ENCODE results near the gene RFC4. TPM values are rescaled to one million over a fixed set of nuclear protein-coding genes. Genes with fewer than 3 reads are reported as not detected.

RFC4 gene
- total RNA-seq, result 10 to 100 TPM; 54.7 to 58.5 TPM

GRCh38 chr3:186806089-186807055 is at the start of gene RFC4:
Gene RFC4 (minus strand): TSS chr3:186806482. CDS start chr3:186804713, 1,769 bp downstream.

GRCh38 chr3:186842426-186843038 is 36.2 kb upstream of the RFC4 start, which contains the start of gene ADIPOQ:
Gene ADIPOQ (plus strand): TSS chr3:186842710. CDS start chr3:186853059, 10,349 bp downstream.

GRCh38 chr3:186783058-186783730 is 23.1 kb downstream of the RFC4 start, which contains the start of gene EIF4A2:
Gene EIF4A2 (plus strand): TSS chr3:186783577. CDS start chr3:186783611, 34 bp downstream.

Small RNAs within 50 kb of the gene (microRNA-seq; reads per million reads assigned to microRNA genes)
- gene MIR1248 (ENCODE audit: borderline microRNAs expressed, borderline replicate concordance), result 6.3 reads per million, percentile 34 among the genes with 10 or more reads in this experiment

Other genes with a start within 250 kb of the RFC4 start
- gene TBCCD1, start 239.1 kb downstream of the RFC4 start, total RNA-seq, result 10 to 100 TPM; 13.1 to 14.4 TPM
- 10 to 100 TPM; 42.0 to 45.6 TPM for gene DNAJB11, start 235.8 kb downstream of the RFC4 start, total RNA-seq
- gene AHSG, start 193.4 kb downstream of the RFC4 start, total RNA-seq, result not detected
- not detected for gene FETUB, start 166.1 kb downstream of the RFC4 start, total RNA-seq
- gene HRG, start 140.5 kb downstream of the RFC4 start, total RNA-seq, result not detected
- gene KNG1, start 89.1 kb downstream of the RFC4 start, total RNA-seq, result not detected
- 100 to 1,000 TPM; 392 to 397 TPM for gene EIF4A2, start 22.9 kb downstream of the RFC4 start, total RNA-seq
- gene ADIPOQ, start 36.2 kb upstream of the RFC4 start, total RNA-seq, result not detected
- 100 to 1,000 TPM; 153 TPM for gene ST6GAL1, start 124.0 kb upstream of the RFC4 start, total RNA-seq

Measured in activated naive CD4-positive, alpha-beta T cell treated with anti-CD3 and anti-CD28 coated beads, Interleukin-2, amount 10 ng/mL, durations not matched to agents 5 hours and 36 hours (primary cell).